Measurements from ENCODE around the gene TRPM3.

DNA sequence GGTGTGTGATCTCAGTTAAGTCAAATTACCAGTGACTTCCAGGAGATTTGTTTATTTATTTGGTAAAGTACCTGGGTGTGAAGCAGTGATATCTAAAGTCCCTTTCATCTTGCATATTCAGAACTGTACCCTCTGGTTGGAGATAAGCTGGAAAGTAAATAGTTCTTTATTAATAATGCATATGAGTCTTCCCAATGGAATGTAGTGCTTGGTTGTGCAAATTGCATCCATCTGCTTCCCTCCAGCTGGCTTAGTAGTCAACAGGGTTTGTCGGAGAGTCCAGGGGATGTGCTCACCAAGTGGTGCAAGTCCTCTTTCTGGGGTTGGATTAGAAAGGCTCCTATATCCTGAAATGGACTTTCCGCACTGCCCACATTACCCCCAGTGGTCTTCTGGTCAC lies 42.0 kb downstream of the TRPM3 start:
- TF ChIP-seq, protein P1, sequence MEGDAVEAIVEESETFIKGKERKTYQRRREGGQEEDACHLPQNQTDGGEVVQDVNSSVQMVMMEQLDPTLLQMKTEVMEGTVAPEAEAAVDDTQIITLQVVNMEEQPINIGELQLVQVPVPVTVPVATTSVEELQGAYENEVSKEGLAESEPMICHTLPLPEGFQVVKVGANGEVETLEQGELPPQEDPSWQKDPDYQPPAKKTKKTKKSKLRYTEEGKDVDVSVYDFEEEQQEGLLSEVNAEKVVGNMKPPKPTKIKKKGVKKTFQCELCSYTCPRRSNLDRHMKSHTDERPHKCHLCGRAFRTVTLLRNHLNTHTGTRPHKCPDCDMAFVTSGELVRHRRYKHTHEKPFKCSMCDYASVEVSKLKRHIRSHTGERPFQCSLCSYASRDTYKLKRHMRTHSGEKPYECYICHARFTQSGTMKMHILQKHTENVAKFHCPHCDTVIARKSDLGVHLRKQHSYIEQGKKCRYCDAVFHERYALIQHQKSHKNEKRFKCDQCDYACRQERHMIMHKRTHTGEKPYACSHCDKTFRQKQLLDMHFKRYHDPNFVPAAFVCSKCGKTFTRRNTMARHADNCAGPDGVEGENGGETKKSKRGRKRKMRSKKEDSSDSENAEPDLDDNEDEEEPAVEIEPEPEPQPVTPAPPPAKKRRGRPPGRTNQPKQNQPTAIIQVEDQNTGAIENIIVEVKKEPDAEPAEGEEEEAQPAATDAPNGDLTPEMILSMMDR (conservative IDR thresholded peaks at IDR 0.05) = no peak
- no peak for TF ChIP-seq ZFX (IDR thresholded peaks at IDR 0.05)

All from C4-2B (cell line).